Measurements from ENCODE around the gene GNGT2. TPM values are rescaled to one million over a fixed set of nuclear protein-coding genes. Genes with fewer than 3 reads are reported as not detected.

The GNGT2 gene
- 1.5 TPM for total RNA-seq
- long read RNA-seq, partial matches to known transcripts: 0 of 1 reads
- long read RNA-seq, other reads (novel, unspliced or antisense): 1 of 1 reads

GRCh38 chr17:49210158-49211029 is at the start of gene GNGT2, which contains the start of gene ABI3:
Gene GNGT2, minus strand, starts transcription at chr17:49210574. Its CDS starts 3,152 bp downstream, at chr17:49207422.
Gene ABI3, plus strand, starts transcription at chr17:49210707. Its CDS starts 18 bp downstream, at chr17:49210725.
- no peak for DNase-seq (ENCODE audit: low spot score)

- DNase-seq (ENCODE audit: low spot score): no peak
Observed at GRCh38 chr17:49259663-49260010, 49.3 kb upstream of the GNGT2 start.

- no peak for DNase-seq (ENCODE audit: low spot score)
Observed at GRCh38 chr17:49258394-49258793, 48.0 kb upstream of the GNGT2 start.

GRCh38 chr17:49255125-49255524 is 44.8 kb upstream of the GNGT2 start:
- no peak for DNase-seq (ENCODE audit: low spot score)

GRCh38 chr17:49254066-49254465 is 43.7 kb upstream of the GNGT2 start:
- DNase-seq (ENCODE audit: low spot score): no peak

- DNase-seq (ENCODE audit: low spot score): no peak
Observed at GRCh38 chr17:49252148-49252695, 41.8 kb upstream of the GNGT2 start.

GRCh38 chr17:49249890-49250522 is 39.6 kb upstream of the GNGT2 start:
- DNase-seq (ENCODE audit: low spot score): no peak

- DNase-seq (ENCODE audit: low spot score): peak; percentile 90
Observed at GRCh38 chr17:49249292-49249794, 39.0 kb upstream of the GNGT2 start.

GRCh38 chr17:49247944-49248343 is 37.6 kb upstream of the GNGT2 start:
- DNase-seq (ENCODE audit: low spot score): no peak

- no peak for DNase-seq (ENCODE audit: low spot score)
Observed at GRCh38 chr17:49244839-49245238, 34.5 kb upstream of the GNGT2 start.

GRCh38 chr17:49242813-49243212 is 32.4 kb upstream of the GNGT2 start:
- no peak for DNase-seq (ENCODE audit: low spot score)

- DNase-seq (ENCODE audit: low spot score): no peak
Observed at GRCh38 chr17:49241692-49242397, 31.5 kb upstream of the GNGT2 start.

GRCh38 chr17:49241040-49241439 is 30.7 kb upstream of the GNGT2 start:
- no peak for DNase-seq (ENCODE audit: low spot score)

GRCh38 chr17:49240619-49241018 is 30.2 kb upstream of the GNGT2 start:
- no peak for DNase-seq (ENCODE audit: low spot score)

GRCh38 chr17:49239963-49240362 is 29.6 kb upstream of the GNGT2 start:
- no peak for DNase-seq (ENCODE audit: low spot score)

GRCh38 chr17:49235896-49236295 is 25.5 kb upstream of the GNGT2 start:
- DNase-seq (ENCODE audit: low spot score): no peak

- no peak for DNase-seq (ENCODE audit: low spot score)
Observed at GRCh38 chr17:49234509-49235080, 24.2 kb upstream of the GNGT2 start.

GRCh38 chr17:49231563-49231894 is 21.2 kb upstream of the GNGT2 start:
- no peak for DNase-seq (ENCODE audit: low spot score)

- DNase-seq (ENCODE audit: low spot score): peak; percentile 96
Observed at GRCh38 chr17:49230636-49231562, 20.5 kb upstream of the GNGT2 start, which contains the start of gene PHOSPHO1. Gene PHOSPHO1, minus strand, starts transcription at chr17:49230787. Its CDS starts 4,096 bp downstream, at chr17:49226691.

Measured in mesenteric fat pad (tissue), 1 donor.